ENCODE data around the gene ATP5F1E. TPM values are rescaled to one million over a fixed set of nuclear protein-coding genes. Genes with fewer than 3 reads are reported as not detected.
A peak's percentile ranks its signal among the peaks of the same experiment; 100 is the strongest.

Gene ATP5F1E
- total and polyA plus RNA-seq, 9 of the 15 experiments (the other 6 are each of a cell fraction or from before 2014, with no cell fraction given), result 60.3 to 162 (median 113) TPM

DNA sequence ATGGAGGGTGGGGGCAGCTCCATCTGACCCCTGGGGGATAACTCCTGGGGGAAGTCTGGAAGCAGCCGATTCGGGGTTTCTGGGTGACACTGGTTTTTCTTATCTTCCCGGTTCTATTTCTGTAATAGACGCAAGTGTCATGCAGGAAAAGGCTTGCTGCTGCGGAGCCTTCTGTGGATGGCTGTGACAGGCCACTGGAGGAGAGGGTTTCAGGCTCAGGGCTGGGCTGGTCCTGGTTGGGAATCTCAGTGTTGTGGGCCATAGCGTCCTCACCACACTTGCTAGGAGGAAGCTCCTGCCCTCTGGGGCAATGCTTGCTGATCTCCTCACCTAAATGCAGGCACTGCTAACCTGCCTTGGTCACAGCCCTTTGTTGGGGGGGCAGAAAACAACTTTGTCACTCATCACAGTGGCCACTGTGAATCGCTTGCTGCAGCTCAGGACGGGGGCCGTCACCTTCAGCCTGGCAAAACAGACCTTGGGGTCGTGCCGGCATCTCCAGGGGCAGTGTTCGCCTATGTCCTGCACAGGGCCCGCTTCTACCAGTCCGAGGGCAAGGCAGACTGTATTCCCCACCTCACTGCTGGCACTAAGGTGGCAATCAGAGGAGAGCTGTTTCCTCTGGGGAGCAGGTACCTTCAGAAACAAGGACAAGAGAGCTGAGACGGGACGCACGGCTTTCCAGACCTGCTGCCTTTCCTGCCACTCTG is 17.3 kb downstream of the ATP5F1E start:
- in situ Hi-C loops (cut with MboI) (no loop called here), intact Hi-C loops (cut with micrococcal nuclease) (no loop called here)
- Histone ChIP-seq H3K9me1 (ENCODE audit: control insufficient read depth, insufficient read depth, low read length) (no peaks in the 10 kb centered on the region), H3K9me3 (replicated peaks; ENCODE audit: control insufficient read depth, insufficient read depth, low read depth, low read length) (no peaks in the 10 kb centered on the region), H3K4me1 (replicated peaks in 1 of 2; ENCODE audit: control insufficient read depth in 2 of 2, insufficient read depth in 2 of 2, low read length in 2 of 2) (peaks cover 89% of the 10 kb centered on the region in 2 experiments), H4K20me1 (replicated peaks; ENCODE audit: control insufficient read depth, insufficient read depth, low read length) (no peaks in the 10 kb centered on the region), H3K4me2 (ENCODE audit: insufficient read depth, low read length) (peak overlapping the region; percentile 59; the same call in 1 of the 2 replicates), H3K9ac (ENCODE audit: insufficient read depth in 1 of 2, low read depth in 2 of 2, low read length in 2 of 2) (peak overlapping the region; percentile 32 to 78), H3K79me2 (ENCODE audit: control insufficient read depth, insufficient read depth, low read length) (peaks cover 11% of the 10 kb centered on the region), H3K27me3 (ENCODE audit: control insufficient read depth in 2 of 2, insufficient read depth in 2 of 2, low read length in 2 of 2) (no peaks in the 10 kb centered on the region), H2AFZ (ENCODE audit: low read depth, low read length) (peak overlapping the region; percentile 54), H3K27ac (ENCODE audit: extremely low read depth, low read depth, low read length) (peak overlapping the region; percentile 8; the same call in 1 of the 3 replicates), H3K36me3 (ENCODE audit: control insufficient read depth, insufficient read depth, low read length) (peaks cover 4% of the 10 kb centered on the region; the same call in 1 of the 3 replicates), H3K4me3 (no peak overlapping the region)
- ATAC-seq (peak; percentile 5; the same call in 1 of the 3 replicates), DNase-seq (ENCODE audit: extremely low read depth in 1 of 4, low spot score in 3 of 4) (peak in 1 of 4 experiments; percentile 65), FAIRE-seq (no peak)
- BruUV-seq (replicated peaks), result no TSS peak
- POLR2A ChIA-PET, result interaction anchor here (0.6 to 1.4 kb wide), 3 partner anchors 8 to 17 kb away, joined by 3 read pairs; partner anchors contain the start of gene ATP5F1E
- CTCF ChIA-PET (ENCODE audit: low intra/inter-chr PET ratio), result no interaction called here
- 45% methylated on average over 17 of the region's 17 CpGs for WGBS (ENCODE audit: insufficient coverage, low coverage, missing lambda C conversion rate)
- TF ChIP-seq RCOR1 (IDR thresholded peaks at IDR 0.05; ENCODE audit: borderline replicate concordance in 1 of 2, low read depth in 2 of 2, low read length in 2 of 2), result peak in 1 of 2 experiments; percentile 23; a peak in 1 of 4 replicates
- TF ChIP-seq CBFA2T3 (IDR thresholded peaks at IDR 0.05), result peak; percentile 56
- no peak for TF ChIP-seq EWSR1 (IDR thresholded peaks at IDR 0.05; ENCODE audit: borderline replicate concordance, low read depth, partially characterized antibody)
- peak; percentile 31 for TF ChIP-seq ARID1B (IDR thresholded peaks at IDR 0.05)
- TF ChIP-seq MEF2D (tag; conservative IDR thresholded peaks at IDR 0.05; ENCODE audit: low read depth), result peak; percentile 51; the same call in 1 of the 2 replicates
- TF ChIP-seq, protein P1, sequence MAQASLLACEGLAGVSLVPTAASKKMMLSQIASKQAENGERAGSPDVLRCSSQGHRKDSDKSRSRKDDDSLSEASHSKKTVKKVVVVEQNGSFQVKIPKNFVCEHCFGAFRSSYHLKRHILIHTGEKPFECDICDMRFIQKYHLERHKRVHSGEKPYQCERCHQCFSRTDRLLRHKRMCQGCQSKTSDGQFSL (CRISPR knock-in tag; IDR thresholded peaks at IDR 0.05), result peak; percentile 81
- TF ChIP-seq, protein P1 (tag; IDR thresholded peaks at IDR 0.05), result no peak
- peak; percentile 2; the same call in 1 of the 2 replicates for TF ChIP-seq ZNF311 (CRISPR knock-in tag; IDR thresholded peaks at IDR 0.05)
- peak; percentile 19 for TF ChIP-seq TBP (optimal IDR thresholded peaks at IDR 0.05; ENCODE audit: low read depth, low read length)
- no peak for TF ChIP-seq CREBBP (IDR thresholded peaks at IDR 0.05; ENCODE audit: low read depth, low read length)
- 0 out of 2 replicates have a peak, but pooled peaks have one; percentile 4 for TF ChIP-seq EP300 (IDR thresholded peaks at IDR 0.05; ENCODE audit: low read length)
- TF ChIP-seq, protein P2, sequence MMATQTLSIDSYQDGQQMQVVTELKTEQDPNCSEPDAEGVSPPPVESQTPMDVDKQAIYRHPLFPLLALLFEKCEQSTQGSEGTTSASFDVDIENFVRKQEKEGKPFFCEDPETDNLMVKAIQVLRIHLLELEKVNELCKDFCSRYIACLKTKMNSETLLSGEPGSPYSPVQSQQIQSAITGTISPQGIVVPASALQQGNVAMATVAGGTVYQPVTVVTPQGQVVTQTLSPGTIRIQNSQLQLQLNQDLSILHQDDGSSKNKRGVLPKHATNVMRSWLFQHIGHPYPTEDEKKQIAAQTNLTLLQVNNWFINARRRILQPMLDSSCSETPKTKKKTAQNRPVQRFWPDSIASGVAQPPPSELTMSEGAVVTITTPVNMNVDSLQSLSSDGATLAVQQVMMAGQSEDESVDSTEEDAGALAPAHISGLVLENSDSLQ (IDR thresholded peaks at IDR 0.05), result 0 out of 2 replicates have a peak, but pooled peaks have one; percentile 5
- TF ChIP-seq, protein P3, sequence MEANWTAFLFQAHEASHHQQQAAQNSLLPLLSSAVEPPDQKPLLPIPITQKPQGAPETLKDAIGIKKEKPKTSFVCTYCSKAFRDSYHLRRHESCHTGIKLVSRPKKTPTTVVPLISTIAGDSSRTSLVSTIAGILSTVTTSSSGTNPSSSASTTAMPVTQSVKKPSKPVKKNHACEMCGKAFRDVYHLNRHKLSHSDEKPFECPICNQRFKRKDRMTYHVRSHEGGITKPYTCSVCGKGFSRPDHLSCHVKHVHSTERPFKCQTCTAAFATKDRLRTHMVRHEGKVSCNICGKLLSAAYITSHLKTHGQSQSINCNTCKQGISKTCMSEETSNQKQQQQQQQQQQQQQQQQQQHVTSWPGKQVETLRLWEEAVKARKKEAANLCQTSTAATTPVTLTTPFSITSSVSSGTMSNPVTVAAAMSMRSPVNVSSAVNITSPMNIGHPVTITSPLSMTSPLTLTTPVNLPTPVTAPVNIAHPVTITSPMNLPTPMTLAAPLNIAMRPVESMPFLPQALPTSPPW (CRISPR knock-in tag; IDR thresholded peaks at IDR 0.05), result peak; percentile 41; the same call in 1 of the 2 replicates
- peak; percentile 19 for TF ChIP-seq MEIS2 (IDR thresholded peaks at IDR 0.05; ENCODE audit: partially characterized antibody)
- no peak for TF ChIP-seq HDAC6 (IDR thresholded peaks at IDR 0.05; ENCODE audit: low read depth, low read length)
- peak; percentile 86 for TF ChIP-seq MEF2A (IDR thresholded peaks at IDR 0.05; ENCODE audit: control insufficient read depth, low read depth, low read length)
- TF ChIP-seq TCF3 (CRISPR knock-in tag; IDR thresholded peaks at IDR 0.05), result peak; percentile 48
